ENCODE measurements around the gene SLFN5. TPM values are rescaled to one million over a fixed set of nuclear protein-coding genes. Genes with fewer than 3 reads are reported as not detected.

The SLFN5 gene
- total and polyA plus RNA-seq, 2 of the 13 experiments (the other 11 are each of a cell fraction or from before 2014, with no cell fraction given), result 0.25 to 0.35 TPM

DNA sequence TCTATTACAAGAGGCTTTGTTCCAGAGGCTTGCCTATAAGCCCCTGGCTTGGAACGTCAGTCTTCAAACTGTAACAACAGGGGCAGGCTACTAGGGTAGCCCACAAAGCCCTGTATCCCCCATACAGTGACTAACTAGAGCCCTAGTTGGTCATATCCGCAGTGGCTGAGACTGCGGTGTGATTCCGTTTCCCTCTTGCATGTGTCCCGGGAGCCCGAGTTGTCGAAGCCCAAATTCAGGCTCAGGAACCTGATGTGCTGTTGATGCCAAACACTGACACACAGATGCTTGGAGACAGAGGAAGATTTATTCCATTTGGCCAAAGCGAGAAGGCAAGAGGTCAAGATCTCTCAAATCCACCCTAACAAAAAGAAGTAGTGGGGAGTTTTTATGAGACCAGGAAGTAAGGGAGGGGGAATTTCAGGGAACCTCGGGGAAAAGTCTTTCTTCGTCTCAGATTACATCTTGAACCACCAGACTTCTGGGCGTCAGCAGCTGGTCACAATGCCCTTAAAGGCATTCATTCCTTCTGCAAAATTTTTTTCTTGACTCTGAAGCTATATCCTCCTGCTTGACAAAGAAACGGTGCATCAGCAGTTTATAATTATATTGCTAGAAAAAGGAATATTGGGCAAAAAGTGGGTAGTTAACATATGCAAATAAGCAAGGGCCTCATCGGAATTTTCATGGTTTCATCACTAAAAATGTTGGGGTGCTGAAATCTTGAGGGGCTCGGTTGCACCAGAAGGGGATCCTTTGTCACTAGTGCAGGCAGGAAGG lies 879 bp downstream of the SLFN5 start:
- POLR2A ChIA-PET, result interaction anchor here (1.2 kb wide), 1 partner anchor 335 kb away, joined by 5 read pairs; the partner anchor contains the start of gene PEX12
- TF ChIP-seq, protein P1, sequence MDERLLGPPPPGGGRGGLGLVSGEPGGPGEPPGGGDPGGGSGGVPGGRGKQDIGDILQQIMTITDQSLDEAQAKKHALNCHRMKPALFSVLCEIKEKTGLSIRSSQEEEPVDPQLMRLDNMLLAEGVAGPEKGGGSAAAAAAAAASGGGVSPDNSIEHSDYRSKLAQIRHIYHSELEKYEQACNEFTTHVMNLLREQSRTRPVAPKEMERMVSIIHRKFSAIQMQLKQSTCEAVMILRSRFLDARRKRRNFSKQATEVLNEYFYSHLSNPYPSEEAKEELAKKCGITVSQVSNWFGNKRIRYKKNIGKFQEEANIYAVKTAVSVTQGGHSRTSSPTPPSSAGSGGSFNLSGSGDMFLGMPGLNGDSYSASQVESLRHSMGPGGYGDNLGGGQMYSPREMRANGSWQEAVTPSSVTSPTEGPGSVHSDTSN (CRISPR knock-in tag; IDR thresholded peaks at IDR 0.05), result no peak
- no peak for TF ChIP-seq ZNF136 (CRISPR knock-in tag; IDR thresholded peaks at IDR 0.05; ENCODE audit: low read depth)
- no peak for TF ChIP-seq ARNTL (CRISPR knock-in tag; IDR thresholded peaks at IDR 0.05)
- TF ChIP-seq SIN3B (IDR thresholded peaks at IDR 0.05; ENCODE audit: low read length), result no peak
- TF ChIP-seq ZFP36L2 (CRISPR knock-in tag; IDR thresholded peaks at IDR 0.05), result no peak
- TF ChIP-seq ZSCAN30 (CRISPR knock-in tag; IDR thresholded peaks at IDR 0.05), result no peak
- no peak for TF ChIP-seq ZNF264 (CRISPR knock-in tag; IDR thresholded peaks at IDR 0.05)
- no peak for TF ChIP-seq ZNF572 (CRISPR knock-in tag; IDR thresholded peaks at IDR 0.05)
- no peak for TF ChIP-seq PAX8 (CRISPR knock-in tag; IDR thresholded peaks at IDR 0.05; ENCODE audit: borderline replicate concordance)
- TF ChIP-seq, protein P2, sequence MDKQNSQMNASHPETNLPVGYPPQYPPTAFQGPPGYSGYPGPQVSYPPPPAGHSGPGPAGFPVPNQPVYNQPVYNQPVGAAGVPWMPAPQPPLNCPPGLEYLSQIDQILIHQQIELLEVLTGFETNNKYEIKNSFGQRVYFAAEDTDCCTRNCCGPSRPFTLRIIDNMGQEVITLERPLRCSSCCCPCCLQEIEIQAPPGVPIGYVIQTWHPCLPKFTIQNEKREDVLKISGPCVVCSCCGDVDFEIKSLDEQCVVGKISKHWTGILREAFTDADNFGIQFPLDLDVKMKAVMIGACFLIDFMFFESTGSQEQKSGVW (CRISPR knock-in tag; IDR thresholded peaks at IDR 0.05; ENCODE audit: borderline replicate concordance), result no peak
- TF ChIP-seq ZNF552 (CRISPR knock-in tag; IDR thresholded peaks at IDR 0.05; ENCODE audit: borderline replicate concordance), result no peak
- TF ChIP-seq MXI1 (IDR thresholded peaks at IDR 0.05; ENCODE audit: borderline replicate concordance, low read depth, low read length), result no peak
- TF ChIP-seq SOX5 (CRISPR knock-in tag; IDR thresholded peaks at IDR 0.05; ENCODE audit: borderline replicate concordance), result no peak
- TF ChIP-seq MEIS1 (CRISPR knock-in tag; IDR thresholded peaks at IDR 0.05; ENCODE audit: borderline replicate concordance), result no peak
- H3K36me3 ChIP-seq (replicated peaks in 1 of 2; ENCODE audit: control insufficient read depth in 1 of 2, insufficient read depth in 2 of 2, low read length in 2 of 2), result no peaks in the 10 kb centered on the region
- no peaks in the 10 kb centered on the region for H3K79me2 ChIP-seq (ENCODE audit: insufficient read depth, low read length)
- no TSS peak for BruUV-seq (replicated peaks)
- CTCF ChIA-PET (ENCODE audit: low intra/inter-chr PET ratio, low total read pairs), result no interaction called here
- H3K9me3 ChIP-seq (ENCODE audit: low read length), result no peaks in the 10 kb centered on the region
- no peak overlapping the region for H2AFZ ChIP-seq (ENCODE audit: low read length)
- ATAC-seq (peak; percentile 47), FAIRE-seq (no peak), DNase-seq (ENCODE audit: low spot score) (no peak)
- peaks cover 9% of the 10 kb centered on the region for H3K4me1 ChIP-seq (ENCODE audit: insufficient read depth, low read length)
- H3K27ac ChIP-seq (ENCODE audit: extremely low read length, insufficient read depth, low read length), result no peak overlapping the region
- peak overlapping the region; percentile 59 to 76 (median 69); a peak in 5 of 6 replicates for H3K4me3 ChIP-seq (replicated peaks in 1 of 3; ENCODE audit: insufficient read depth in 1 of 3, low read depth in 2 of 3, low read length in 3 of 3)
- no peak overlapping the region for H3K9ac ChIP-seq (ENCODE audit: insufficient read depth, low read depth, low read length)
- peak overlapping the region; percentile 87 for H3K4me2 ChIP-seq (ENCODE audit: low read depth, low read length)
- intact Hi-C loops (cut with micrococcal nuclease; ENCODE audit: unreplicated experiment), result no loop called here
- H4K20me1 ChIP-seq (ENCODE audit: insufficient read depth, low read length), result no peaks in the 10 kb centered on the region
- peaks cover 0 to 12% of the 10 kb centered on the region in 2 experiments; a peak in 2 of 5 replicates for H3K27me3 ChIP-seq (ENCODE audit: control insufficient read depth in 1 of 2, insufficient read depth in 2 of 2, low read length in 2 of 2)
- WGBS (ENCODE audit: low lambda C conversion rate), result 15% methylated on average over 11 of the region's 14 CpGs
- in situ Hi-C loops (cut with HindIII; ENCODE audit: extremely low pct_ligation_motif_present, low pct_unique_long_range_greater_than_20kb), result no loop called here
